Caco-2 (cell line): ENCODE results near the gene JPH3. TPM values are rescaled to one million over a fixed set of nuclear protein-coding genes. Genes with fewer than 3 reads are reported as not detected.
A peak's percentile ranks its signal among the peaks of the same experiment; 100 is the strongest.

Experiments used
- BruUV-seq: library from RNA; stranded (reverse); fragments of 400-500 nt; replicated peaks from 2 replicates; lab custom pipeline; 2021; lab: Mats Ljungman, UMichigan
- CTCF ChIA-PET: fragments of 300-600 bp; sonication (Branson Sonifier 250); formaldehyde crosslinking; loops from one replicate; lab custom pipeline; 2022; ENCODE audit warnings: antibody characterized with exemption; lab: Charles Lee
- POLR2A ChIA-PET: fragments of 300-600 bp; sonication (Branson Sonifier 250); formaldehyde crosslinking; loops from one replicate; lab custom pipeline; 2022; ENCODE audit warnings: antibody characterized with exemption; lab: Charles Lee
- DNase-seq, 2 experiments: peaks; one replicate each; pipeline versions ENCODE4 v3.0.0 to v3.0.0-alpha.2; 2020 to 2022
- H3K27me3 ChIP-seq: replicated peaks from 2 replicates; pipeline ENCODE4 v1.6.0; 2011; ENCODE audit warnings: low read length; ENCODE audit not compliant: control insufficient read depth, insufficient read depth
- H3K36me3 ChIP-seq: 2 replicates; pipeline ENCODE4 v1.5.1; 2011; ENCODE audit warnings: low read length; ENCODE audit not compliant: control insufficient read depth, insufficient read depth
- H3K4me1 ChIP-seq: fragments of 250-450 bp; sonication (Bioruptor Pico); 2 replicates; pipeline ENCODE4 v1.5.1; 2020; ENCODE audit warnings: mild to moderate bottlenecking
- H3K4me3 ChIP-seq: 2 replicates; pipeline ENCODE4 v1.5.1; 2011; ENCODE audit warnings: low read depth, mild to moderate bottlenecking, control low read depth, low read length
- H3K9me3 ChIP-seq: fragments of 250-450 bp; sonication (Bioruptor Pico); 2 replicates; pipeline ENCODE4 v1.5.1; 2020; ENCODE audit warnings: mild to moderate bottlenecking, moderate library complexity
- H3K27ac Mint-ChIP-seq: one replicate; pipeline ENCODE4 v1.8.0; 2022; ENCODE audit warnings: mixed read lengths; ENCODE audit not compliant: unreplicated experiment
- H3K27me3 Mint-ChIP-seq: one replicate; pipeline ENCODE4 v1.8.0; 2022; ENCODE audit warnings: mixed read lengths; ENCODE audit not compliant: insufficient read depth, unreplicated experiment
- H3K36me3 Mint-ChIP-seq: one replicate; pipeline ENCODE4 v1.8.0; 2022; ENCODE audit warnings: mild to moderate bottlenecking, mixed read lengths; ENCODE audit not compliant: insufficient read depth, unreplicated experiment
- H3K4me1 Mint-ChIP-seq: one replicate; pipeline ENCODE4 v1.8.0; 2022; ENCODE audit warnings: low read depth, mixed read lengths; ENCODE audit not compliant: unreplicated experiment
- H3K4me3 Mint-ChIP-seq: one replicate; pipeline ENCODE4 v1.8.0; 2022; ENCODE audit warnings: mild to moderate bottlenecking, moderate library complexity, mixed read lengths; ENCODE audit not compliant: unreplicated experiment
- H3K9me3 Mint-ChIP-seq: one replicate; pipeline ENCODE4 v1.8.0; 2022; ENCODE audit warnings: mixed read lengths; ENCODE audit not compliant: unreplicated experiment
- intact Hi-C: fragments of 100-400 bp; cut with micrococcal nuclease; formaldehyde crosslinking; loops from one replicate; pipeline ENCODE4 v1.10.0; 2022; ENCODE audit not compliant: unreplicated experiment
- total RNA-seq: library from RNA; stranded (reverse); gene quantifications from 2 replicates; pipeline ENCODE4 v1.2.3, GENCODE V29; 2022
- TF ChIP-seq, protein P1 (sequence below), 2 experiments: fragments of 200-600 bp in 1 of 2; IDR thresholded peaks; 1 replicate in 1 of 2; 2 replicates in 1 of 2; pipeline versions ENCODE4 v1.5.1 to v1.8.0; 2011 to 2022; ENCODE audit warnings: antibody characterized with exemption in 1 of 2, control low read depth in 1 of 2, inconsistent platforms in 1 of 2, low read depth in 1 of 2, low read length in 1 of 2, mild to moderate bottlenecking in 1 of 2, moderate library complexity in 1 of 2; ENCODE audit not compliant: insufficient read depth in 1 of 2, severe bottlenecking in 1 of 2, unreplicated experiment in 1 of 2

JPH3 gene
- total RNA-seq, 1 experiment from 2014 or later: 4.8 TPM

DNA sequence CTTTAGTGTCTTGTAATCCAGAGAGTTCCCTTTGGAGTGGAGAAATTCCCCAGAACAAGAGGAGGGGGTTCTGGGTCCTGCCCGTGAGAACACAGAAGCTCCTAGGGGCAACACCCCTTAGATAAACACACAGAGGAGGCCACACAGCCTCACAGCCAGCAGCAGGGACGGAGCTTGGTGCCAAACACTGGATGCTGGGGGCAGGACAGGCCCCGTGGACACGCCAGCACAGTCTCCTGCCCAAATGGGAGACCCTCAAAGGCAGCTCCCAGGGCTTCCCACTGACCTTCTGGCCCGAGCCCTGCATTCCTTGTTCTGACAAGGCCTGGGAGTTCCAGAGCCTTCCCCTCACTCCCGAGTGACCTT lies 31.8 kb upstream of the JPH3 start:
- CTCF ChIA-PET: interaction anchor here (1.0 to 3.5 kb wide), 12 partner anchors 12 to 304 kb away, joined by 3 to 45 read pairs (median 5); no protein-coding TSS in a partner anchor
- DNase-seq: no peak
- POLR2A ChIA-PET: no interaction called here
- Mint-ChIP-seq H3K27me3 (no peaks in the 10 kb centered on the region), H3K27ac (no peak overlapping the region), H3K4me3 (no peak overlapping the region), H3K9me3 (no peaks in the 10 kb centered on the region), H3K4me1 (no peaks in the 10 kb centered on the region), H3K36me3 (no peaks in the 10 kb centered on the region)
- H3K9me3 ChIP-seq: no peaks in the 10 kb centered on the region; the same call in 1 of the 2 replicates
- no peaks in the 10 kb centered on the region for H3K27me3 ChIP-seq
- H3K4me1 ChIP-seq: peaks cover 9% of the 10 kb centered on the region; the same call in 1 of the 2 replicates
- H3K4me3 ChIP-seq: no peak overlapping the region
- intact Hi-C loops: loop anchor here (5.0 to 10.0 kb wide), 2 partner anchors 78 to 156 kb away; partner anchors contain the start of gene ZCCHC14
- TF ChIP-seq, protein P1, sequence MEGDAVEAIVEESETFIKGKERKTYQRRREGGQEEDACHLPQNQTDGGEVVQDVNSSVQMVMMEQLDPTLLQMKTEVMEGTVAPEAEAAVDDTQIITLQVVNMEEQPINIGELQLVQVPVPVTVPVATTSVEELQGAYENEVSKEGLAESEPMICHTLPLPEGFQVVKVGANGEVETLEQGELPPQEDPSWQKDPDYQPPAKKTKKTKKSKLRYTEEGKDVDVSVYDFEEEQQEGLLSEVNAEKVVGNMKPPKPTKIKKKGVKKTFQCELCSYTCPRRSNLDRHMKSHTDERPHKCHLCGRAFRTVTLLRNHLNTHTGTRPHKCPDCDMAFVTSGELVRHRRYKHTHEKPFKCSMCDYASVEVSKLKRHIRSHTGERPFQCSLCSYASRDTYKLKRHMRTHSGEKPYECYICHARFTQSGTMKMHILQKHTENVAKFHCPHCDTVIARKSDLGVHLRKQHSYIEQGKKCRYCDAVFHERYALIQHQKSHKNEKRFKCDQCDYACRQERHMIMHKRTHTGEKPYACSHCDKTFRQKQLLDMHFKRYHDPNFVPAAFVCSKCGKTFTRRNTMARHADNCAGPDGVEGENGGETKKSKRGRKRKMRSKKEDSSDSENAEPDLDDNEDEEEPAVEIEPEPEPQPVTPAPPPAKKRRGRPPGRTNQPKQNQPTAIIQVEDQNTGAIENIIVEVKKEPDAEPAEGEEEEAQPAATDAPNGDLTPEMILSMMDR (IDR thresholded peaks at IDR 0.05; ENCODE audit: insufficient read depth in 1 of 2, low read depth in 1 of 2, low read length in 1 of 2, severe bottlenecking in 1 of 2, unreplicated experiment in 1 of 2): no peak
- no peaks in the 10 kb centered on the region for H3K36me3 ChIP-seq
- no TSS peak for BruUV-seq

DNA sequence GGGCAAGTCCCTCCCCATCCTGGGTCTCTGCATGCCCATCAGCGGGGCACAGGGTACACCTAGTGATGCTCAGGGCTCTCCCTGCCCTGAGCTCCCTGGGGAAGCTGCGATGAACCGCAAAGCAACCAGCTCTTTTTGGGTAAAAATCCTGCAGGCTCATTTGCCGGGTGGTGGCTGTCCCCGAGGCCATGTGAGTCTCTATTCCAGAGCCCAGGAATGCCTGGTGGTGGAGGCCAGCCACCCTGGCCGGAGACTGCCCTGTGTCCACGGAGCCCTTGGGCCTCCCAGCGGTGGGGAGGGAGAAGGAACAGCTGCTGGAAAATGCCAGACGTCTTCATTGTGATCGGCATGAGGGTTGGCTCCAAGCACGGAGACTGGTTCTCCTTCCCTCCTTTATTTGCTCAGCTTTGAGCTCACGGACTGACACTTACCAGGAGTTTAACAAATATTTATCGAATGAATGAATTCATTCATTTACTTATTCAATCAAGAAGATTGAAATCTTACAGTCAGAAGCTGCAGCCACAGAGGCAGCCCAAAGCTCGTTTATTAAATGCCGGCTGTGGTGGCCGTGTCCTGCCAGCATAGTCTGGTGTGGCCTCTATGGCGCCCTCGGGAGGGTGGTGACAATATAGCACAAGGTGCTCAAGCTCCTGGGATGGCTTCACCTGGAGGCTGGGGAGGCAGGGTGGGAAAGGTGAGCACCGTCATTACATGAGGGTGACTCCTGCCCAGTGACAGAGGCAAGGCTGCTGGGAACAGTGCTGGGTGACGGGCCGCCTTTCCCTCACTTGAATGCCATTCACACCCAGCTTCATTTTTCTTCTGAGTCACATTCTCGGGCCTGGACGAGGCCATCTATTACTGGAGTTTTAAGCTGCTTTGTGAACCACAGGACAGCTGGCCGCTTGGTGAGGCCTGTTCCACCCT lies 31.1 kb upstream of the JPH3 start:
- no peaks in the 10 kb centered on the region for H3K27me3 ChIP-seq
- H3K27me3 Mint-ChIP-seq: no peaks in the 10 kb centered on the region
- ChIA-PET POLR2A (no interaction called here), CTCF (interaction anchor here (0.6 to 3.5 kb wide), 19 partner anchors 9 to 305 kb away, joined by 3 to 45 read pairs (median 4); no protein-coding TSS in a partner anchor)
- no peaks in the 10 kb centered on the region; the same call in 1 of the 2 replicates for H3K9me3 ChIP-seq
- peaks cover 9% of the 10 kb centered on the region; the same call in 1 of the 2 replicates for H3K4me1 ChIP-seq
- peak; percentile 80 to 83 for DNase-seq
- no peaks in the 10 kb centered on the region for H3K4me1 Mint-ChIP-seq
- H3K36me3 ChIP-seq: no peaks in the 10 kb centered on the region
- H3K9me3 Mint-ChIP-seq: no peaks in the 10 kb centered on the region
- H3K4me3 ChIP-seq: no peak overlapping the region
- BruUV-seq: no TSS peak
- H3K36me3 Mint-ChIP-seq: no peaks in the 10 kb centered on the region
- H3K27ac Mint-ChIP-seq: no peak overlapping the region
- TF ChIP-seq, protein P1 (IDR thresholded peaks at IDR 0.05; ENCODE audit: insufficient read depth in 1 of 2, low read depth in 1 of 2, low read length in 1 of 2, severe bottlenecking in 1 of 2, unreplicated experiment in 1 of 2): peak; percentile 44 to 85
- intact Hi-C loops: loop anchor here (1.0 to 10.0 kb wide), 3 partner anchors 79 to 156 kb away; partner anchors contain the start of gene ZCCHC14
- peak overlapping the region; percentile 19 for H3K4me3 Mint-ChIP-seq

DNA sequence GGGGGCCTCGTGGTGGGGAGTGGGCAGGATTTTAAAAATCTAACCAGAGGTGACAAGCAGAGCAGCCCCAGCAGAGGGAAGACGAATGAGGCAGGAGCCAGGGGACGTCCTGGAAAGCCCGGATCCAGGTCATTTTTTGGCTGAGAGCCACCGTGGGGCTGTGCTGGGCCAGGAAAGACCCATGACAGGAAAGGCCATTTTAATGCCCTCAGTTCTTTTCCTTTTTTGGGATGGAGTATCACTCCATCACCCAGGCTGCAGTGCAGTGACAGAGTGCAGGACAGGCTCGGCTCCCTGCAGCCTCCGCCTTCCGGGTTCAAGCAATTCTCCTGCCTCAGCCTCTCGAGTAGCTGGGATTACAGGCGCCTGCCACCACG lies 30.5 kb upstream of the JPH3 start:
- Histone ChIP-seq H3K36me3 (no peaks in the 10 kb centered on the region), H3K4me3 (no peak overlapping the region), H3K27me3 (no peaks in the 10 kb centered on the region), H3K9me3 (no peaks in the 10 kb centered on the region; the same call in 1 of the 2 replicates), H3K4me1 (peaks cover 9% of the 10 kb centered on the region; the same call in 1 of the 2 replicates)
- no peak overlapping the region for H3K27ac Mint-ChIP-seq
- no peaks in the 10 kb centered on the region for H3K27me3 Mint-ChIP-seq
- no TSS peak for BruUV-seq
- no peaks in the 10 kb centered on the region for H3K9me3 Mint-ChIP-seq
- H3K4me1 Mint-ChIP-seq: no peaks in the 10 kb centered on the region
- TF ChIP-seq, protein P1 (IDR thresholded peaks at IDR 0.05; ENCODE audit: insufficient read depth in 1 of 2, low read depth in 1 of 2, low read length in 1 of 2, severe bottlenecking in 1 of 2, unreplicated experiment in 1 of 2): no peak
- intact Hi-C loops: loop anchor here (1.0 to 10.0 kb wide), 3 partner anchors 80 to 157 kb away; partner anchors contain the start of gene ZCCHC14
- POLR2A ChIA-PET: no interaction called here
- DNase-seq: no peak
- CTCF ChIA-PET: interaction anchor here (0.8 to 3.5 kb wide), 14 partner anchors 9 to 306 kb away, joined by 3 to 45 read pairs (median 5); no protein-coding TSS in a partner anchor
- H3K4me3 Mint-ChIP-seq: no peak overlapping the region
- H3K36me3 Mint-ChIP-seq: no peaks in the 10 kb centered on the region
